HepG2 (cell line): ENCODE measurements around the gene MTMR4. TPM values are rescaled to one million over a fixed set of nuclear protein-coding genes. Genes with fewer than 3 reads are reported as not detected.

ENCODE experiments used
- ARID2 ChIP-seq: sonication (generic); formaldehyde crosslinking; IDR thresholded peaks from 2 replicates; pipeline ENCODE4 v1.8.1; 2022; ENCODE audit warnings: mild to moderate bottlenecking, missing genetic modification reagents, borderline replicate concordance
- ATF2 ChIP-seq: sonication (generic); formaldehyde crosslinking; IDR thresholded peaks from 2 replicates; pipeline ENCODE4 v1.4.0; 2020; ENCODE audit warnings: missing genetic modification reagents
- CTCF ChIP-seq: sonication (generic); formaldehyde crosslinking; IDR thresholded peaks from 2 replicates; pipeline ENCODE4 v1.5.0; 2020; ENCODE audit warnings: mild to moderate bottlenecking, missing genetic modification reagents, moderate library complexity
- ETS1 ChIP-seq: sonication (generic); formaldehyde crosslinking; IDR thresholded peaks from 2 replicates; pipeline ENCODE4 v1.4.0; 2020; ENCODE audit warnings: missing genetic modification reagents
- FOSL2 ChIP-seq: sonication (generic); formaldehyde crosslinking; IDR thresholded peaks from 2 replicates; pipeline ENCODE4 v1.4.0; 2020; ENCODE audit warnings: missing genetic modification reagents
- HCFC1 ChIP-seq: fragments of 150-350 bp; IDR thresholded peaks from 2 replicates; pipeline ENCODE4 v1.6.1; 2014; ENCODE audit warnings: low read depth, low read length
- HINFP ChIP-seq: sonication (generic); formaldehyde crosslinking; IDR thresholded peaks from 2 replicates; pipeline ENCODE4 v1.4.0; 2020; ENCODE audit warnings: low read depth, mild to moderate bottlenecking, missing genetic modification reagents
- HNRNPL ChIP-seq: fragments of 200-400 bp; formaldehyde crosslinking; IDR thresholded peaks from 2 replicates; pipeline ENCODE4 v1.6.1; 2017; ENCODE audit warnings: mild to moderate bottlenecking, low read depth, low read length
- KDM4B ChIP-seq: sonication (generic); formaldehyde crosslinking; IDR thresholded peaks from 2 replicates; pipeline ENCODE4 v1.4.0; 2020; ENCODE audit warnings: missing genetic modification reagents
- NFE2 ChIP-seq: sonication (generic); formaldehyde crosslinking; IDR thresholded peaks from 2 replicates; pipeline ENCODE4 v1.4.0; 2020; ENCODE audit warnings: missing genetic modification reagents
- NFIB ChIP-seq: sonication (generic); formaldehyde crosslinking; IDR thresholded peaks from 2 replicates; pipeline ENCODE4 v1.9.0; 2021; ENCODE audit warnings: missing genetic modification reagents, mild to moderate bottlenecking, borderline replicate concordance
- RAD21 ChIP-seq: fragments of 450-650 bp; formaldehyde crosslinking; IDR thresholded peaks from 2 replicates; pipeline ENCODE4 v1.5.0; 2020; ENCODE audit warnings: mild to moderate bottlenecking
- TEF ChIP-seq: sonication (generic); formaldehyde crosslinking; IDR thresholded peaks from 2 replicates; pipeline ENCODE4 v1.5.0; 2020; ENCODE audit warnings: missing genetic modification reagents
- YEATS2 ChIP-seq: sonication (generic); formaldehyde crosslinking; IDR thresholded peaks from 2 replicates; pipeline ENCODE4 v1.4.0; 2020; ENCODE audit warnings: missing genetic modification reagents, borderline replicate concordance
- ZNF138 ChIP-seq: sonication (generic); formaldehyde crosslinking; IDR thresholded peaks from 2 replicates; pipeline ENCODE4 v1.5.0; 2020; ENCODE audit warnings: mild to moderate bottlenecking, low read depth, missing genetic modification reagents
- ZNF17 ChIP-seq: sonication (generic); formaldehyde crosslinking; IDR thresholded peaks from 2 replicates; pipeline ENCODE4 v1.5.0; 2020; ENCODE audit warnings: mild to moderate bottlenecking, missing genetic modification reagents
- ZNF354B ChIP-seq: sonication (generic); formaldehyde crosslinking; IDR thresholded peaks from 2 replicates; pipeline ENCODE4 v1.8.0; 2022; ENCODE audit warnings: mild to moderate bottlenecking, missing genetic modification reagents
- ZNF644 ChIP-seq: IDR thresholded peaks from 2 replicates; pipeline ENCODE4 v1.6.1; 2016; ENCODE audit warnings: low read depth
- ZNF746 ChIP-seq: sonication (generic); formaldehyde crosslinking; IDR thresholded peaks from 2 replicates; pipeline ENCODE4 v1.8.0; 2022; ENCODE audit warnings: mild to moderate bottlenecking, missing genetic modification reagents
- polyA plus RNA-seq, 8 experiments: library from polyadenylated mRNA; depleted of rRNA in 3 of 8; stranded (reverse) in 7 of 8; unstranded in 1 of 8; fragments of >200 nt; fragmentation: Illumina TruSeq in 4 of 8; extraction: Trizol in 4 of 8; gene quantifications; 2 replicates each; pipeline versions ENCODE4 v1.2.1 to v1.2.3, GENCODE V29; 2011 to 2016; ENCODE audit warnings: low read depth in 4 of 8, missing spikeins in 1 of 8, mixed read lengths in 1 of 8; ENCODE audit not compliant: insufficient read depth in 1 of 8
- total RNA-seq, 5 experiments: library from RNA; depleted of rRNA; stranded (reverse); fragments of >200 nt; fragmentation: Illumina TruSeq; extraction: Trizol; gene quantifications; 2 replicates each; pipeline ENCODE4 v1.2.3, GENCODE V29; 2016; ENCODE audit warnings: low read depth in 1 of 5

MTMR4 gene
- total and polyA plus RNA-seq, 2 of the 13 experiments (the other 11 are each of a cell fraction or from before 2014, with no cell fraction given): 62.5 to 65.1 TPM

GRCh38 chr17:58447039-58447975 is 67.1 kb downstream of the MTMR4 start (continued):
- no peak for TF ChIP-seq YEATS2 (CRISPR knock-in tag)
- TF ChIP-seq HNRNPL: no peak
- TF ChIP-seq HINFP (CRISPR knock-in tag): 0 out of 2 replicates have a peak, but pooled peaks have one; percentile 29
- no peak for TF ChIP-seq ZNF644 (CRISPR knock-in tag)
- no peak for TF ChIP-seq TEF (CRISPR knock-in tag)
- no peak for TF ChIP-seq NFIB (CRISPR knock-in tag)
- peak; percentile 85; the same call in 1 of the 2 replicates for TF ChIP-seq ZNF354B (CRISPR knock-in tag)
- no peak for TF ChIP-seq ZNF746 (CRISPR knock-in tag)
- no peak for TF ChIP-seq ZNF138 (CRISPR knock-in tag)
- TF ChIP-seq ARID2 (CRISPR knock-in tag): 0 out of 2 replicates have a peak, but pooled peaks have one; percentile 33
- peak; percentile 98 for TF ChIP-seq RAD21 (CRISPR knock-in tag)
- TF ChIP-seq KDM4B (CRISPR knock-in tag): no peak
- TF ChIP-seq HCFC1: no peak
- TF ChIP-seq ZNF17 (CRISPR knock-in tag): no peak
- peak; percentile 43; the same call in 1 of the 2 replicates for TF ChIP-seq ATF2 (CRISPR knock-in tag)
- TF ChIP-seq CTCF: peak; percentile 97
- TF ChIP-seq ETS1 (CRISPR knock-in tag): no peak
- TF ChIP-seq FOSL2 (CRISPR knock-in tag): peak; percentile 26; the same call in 1 of the 2 replicates
- TF ChIP-seq NFE2 (CRISPR knock-in tag): no peak
